Stimulated activated CD4-positive, alpha-beta T cell treated with anti-CD3 and anti-CD28 coated beads, TNF-alpha, amount 100 ng/mL, for 4 hours (primary cell): ENCODE results near the gene CCDC39.
"Not testable (repeated sequence)": the region's sequence is repeated elsewhere in the genome, so short reads cannot be mapped to it uniquely, and the experiment has no call there.

Experiments
- DNase-seq, 3 experiments: peaks; one replicate each; pipeline ENCODE4 v3.0.0-alpha.2; 2020; ENCODE audit warnings: low read depth in 3 of 3

Gene CCDC39

GRCh38 chr3:180624714-180625113 lies 54.6 kb downstream of the CCDC39 start:
- no peak for DNase-seq

- DNase-seq, result no peak
These were observed 59.6 kb downstream of the CCDC39 start for GRCh38 chr3:180619723-180620122.

DNA sequence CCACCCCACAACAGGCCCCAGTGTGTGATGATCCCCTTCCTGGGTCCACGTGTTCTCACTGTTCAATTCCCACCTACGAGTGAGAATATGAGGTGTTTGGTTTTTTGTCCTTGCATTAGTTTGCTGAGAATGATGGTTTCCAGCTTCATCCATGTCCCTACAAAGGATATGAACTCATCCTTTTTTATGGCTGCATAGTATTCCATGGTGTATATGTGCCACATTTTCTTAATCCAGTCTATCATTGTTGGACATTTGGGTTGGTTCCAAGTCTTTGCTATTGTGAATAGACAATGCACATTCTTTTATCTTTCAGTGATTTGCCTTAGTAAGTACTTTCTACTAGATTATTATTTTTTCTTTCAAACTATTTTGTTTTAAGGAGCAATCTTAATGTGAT lies 60.7 kb downstream of the CCDC39 start:
- DNase-seq, result not testable (repeated sequence)

DNA sequence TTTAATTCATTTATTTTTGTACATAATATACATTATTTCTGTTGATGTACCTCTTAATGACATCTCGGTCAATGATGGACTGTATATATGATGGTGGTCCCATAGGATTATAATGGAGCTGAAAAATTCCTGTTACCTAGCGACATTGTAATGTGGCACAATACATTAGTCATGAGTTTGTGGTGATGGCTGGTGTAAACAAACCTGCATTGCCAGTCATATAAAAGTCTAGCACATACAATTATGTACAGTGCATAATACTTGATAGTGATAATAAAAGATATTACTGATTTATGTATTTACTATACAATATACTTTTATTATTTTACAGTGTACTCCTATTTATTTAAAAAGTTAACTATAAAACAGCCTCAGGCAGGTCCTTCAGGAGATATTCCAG lies 62.2 kb downstream of the CCDC39 start:
- no peak for DNase-seq

DNA sequence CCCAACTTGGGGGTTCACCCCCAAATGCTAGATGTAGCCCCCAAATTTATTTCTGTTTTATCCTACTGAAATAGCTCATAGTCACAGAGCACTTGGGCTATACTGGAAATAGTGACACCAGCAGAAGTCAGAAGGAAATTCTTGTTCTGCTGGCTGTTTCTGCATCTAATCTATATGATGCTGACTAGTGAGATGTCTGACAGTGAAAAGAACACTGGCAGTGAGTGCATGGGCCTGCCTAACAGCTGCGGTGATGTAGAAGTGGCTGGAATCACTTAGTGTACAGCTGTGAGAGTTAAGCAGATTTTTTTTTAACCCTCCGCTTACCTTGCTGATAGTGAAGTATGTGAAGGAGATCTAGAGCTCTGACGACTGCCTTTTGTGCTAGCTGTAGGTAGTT lies 63.3 kb downstream of the CCDC39 start:
- no peak for DNase-seq

GRCh38 chr3:180612364-180612763 lies 66.9 kb downstream of the CCDC39 start:
- DNase-seq, result no peak

GRCh38 chr3:180611006-180611405 lies 68.3 kb downstream of the CCDC39 start:
- DNase-seq, result no peak

- DNase-seq, result peak; percentile 76 to 90 (median 87)
These were observed 77.3 kb downstream of the CCDC39 start, which contains the start of gene TTC14 for GRCh38 chr3:180601688-180602666. TTC14 (plus strand) TSS chr3:180602163; CDS start chr3:180602262, 99 bp downstream.

DNA sequence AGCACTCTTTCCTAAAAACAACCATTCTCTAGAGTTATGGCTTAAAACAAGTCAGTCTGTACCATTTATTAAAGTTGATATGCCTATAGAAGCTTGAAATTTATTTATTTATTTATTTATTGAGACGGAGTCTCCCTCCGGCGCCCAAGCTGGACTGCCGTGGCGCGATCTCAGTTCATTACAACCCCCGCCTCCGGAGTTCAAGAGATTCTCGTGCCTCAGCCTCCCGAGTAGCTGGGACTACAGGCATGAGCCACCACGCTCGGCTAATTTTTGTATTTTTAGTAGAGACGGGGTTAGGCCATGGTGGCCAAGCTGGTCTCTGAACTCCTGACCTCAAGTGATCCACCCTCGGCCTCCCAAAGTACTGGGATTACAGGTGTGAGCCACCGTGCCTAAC lies 78.8 kb downstream of the CCDC39 start:
- no peak for DNase-seq

- DNase-seq, result no peak
These were observed 83.7 kb downstream of the CCDC39 start for GRCh38 chr3:180595559-180595935.

DNA sequence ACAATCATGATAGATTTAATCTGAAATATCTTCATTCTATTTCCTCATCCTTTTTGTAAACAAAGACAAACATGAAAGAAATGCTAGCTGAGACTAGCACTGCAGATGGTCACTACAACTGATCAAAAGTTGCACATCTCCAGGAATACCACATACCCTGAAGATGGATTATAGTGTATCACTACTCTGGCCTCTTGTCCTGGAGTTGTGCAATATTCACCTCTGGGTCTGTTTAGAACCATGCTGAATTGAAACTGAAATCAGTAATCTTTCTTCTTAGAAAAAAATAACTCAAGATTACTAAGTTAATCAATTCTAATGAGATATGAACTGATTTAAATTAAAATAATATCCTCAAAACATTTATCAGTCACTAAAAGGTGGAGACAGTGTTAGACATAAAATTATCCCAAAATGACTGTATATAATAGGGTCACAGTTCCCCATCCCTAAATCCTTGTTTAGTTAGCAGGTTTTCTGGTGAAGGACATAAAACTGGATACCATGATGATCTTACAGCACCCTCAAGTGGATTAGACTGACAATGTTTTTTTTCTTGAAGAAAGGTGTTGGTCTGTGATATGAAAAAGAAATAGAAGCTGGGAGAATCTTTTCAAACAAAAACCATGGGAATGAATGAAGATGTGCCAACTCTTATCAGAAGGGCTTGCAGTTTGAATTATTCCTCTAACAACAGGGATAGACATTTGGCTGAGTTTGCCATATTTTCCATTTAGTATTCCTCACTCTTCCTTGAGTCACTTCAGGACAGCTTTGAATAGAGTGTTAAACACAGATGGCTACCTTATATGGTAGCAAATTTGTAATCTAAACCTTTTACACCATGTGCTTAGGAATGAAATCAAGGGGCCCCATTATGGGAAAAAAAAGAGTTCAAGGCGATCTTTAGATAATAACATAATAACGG lies 84.4 kb downstream of the CCDC39 start:
- no peak for DNase-seq

DNA sequence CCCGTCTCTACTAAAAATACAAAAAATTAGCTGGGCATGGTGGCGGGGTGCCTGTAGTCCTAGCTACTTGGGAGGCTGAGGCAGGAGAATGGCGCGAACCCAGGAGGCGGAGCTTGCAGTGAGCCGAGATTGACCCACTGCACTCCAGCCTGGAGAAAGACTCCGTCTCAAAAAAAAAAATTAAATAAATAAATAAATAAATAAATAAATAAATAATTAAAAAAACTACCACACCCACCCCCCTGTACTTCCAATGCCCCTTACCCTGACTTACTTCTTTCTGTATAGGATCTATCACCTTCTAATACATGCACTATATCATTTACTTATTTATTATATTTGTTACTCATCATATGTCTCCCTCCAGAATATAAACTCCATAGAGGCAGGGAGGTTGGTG lies 85.7 kb downstream of the CCDC39 start:
- not testable (repeated sequence) for DNase-seq

- no peak for DNase-seq
These were observed 88.9 kb downstream of the CCDC39 start for GRCh38 chr3:180590396-180590795.

DNA sequence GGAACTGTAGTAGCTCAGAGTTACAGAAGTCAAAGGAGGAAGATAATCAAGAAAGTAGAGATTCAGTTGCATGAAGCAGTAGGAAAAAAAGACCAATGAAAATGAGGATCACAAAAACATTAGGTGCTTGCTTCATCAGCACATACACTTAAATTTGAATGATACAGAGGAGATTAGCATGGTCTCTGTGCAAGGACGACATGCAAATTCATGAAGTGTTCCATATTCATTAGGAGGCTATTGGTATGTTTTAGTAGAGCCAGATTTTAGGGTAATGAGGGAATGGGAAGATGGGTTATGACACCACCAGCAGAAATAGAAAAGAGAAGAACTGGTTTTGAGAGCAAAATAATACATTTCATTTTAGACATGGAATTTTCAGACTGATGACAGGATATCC lies 98.4 kb downstream of the CCDC39 start:
- DNase-seq, result no peak

DNA sequence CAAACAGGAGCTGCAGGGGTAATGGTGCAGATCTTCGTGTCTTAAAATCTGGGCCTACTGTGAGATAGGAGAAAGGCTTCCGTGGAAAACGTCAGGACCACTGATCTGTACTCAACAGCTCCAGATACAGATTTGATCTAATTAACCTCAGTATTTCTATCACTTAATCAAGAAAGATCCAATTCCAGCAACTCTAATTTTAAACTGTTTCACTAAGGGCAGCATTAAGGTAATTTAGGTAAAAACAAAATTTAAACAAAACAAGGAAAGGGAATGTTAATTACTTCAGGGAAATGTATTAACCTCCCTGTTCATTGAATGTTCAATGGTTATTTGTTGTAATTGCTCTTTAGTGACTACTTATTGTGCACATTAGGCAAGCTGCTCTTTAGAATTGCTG lies 103.7 kb downstream of the CCDC39 start:
- no peak for DNase-seq

DNA sequence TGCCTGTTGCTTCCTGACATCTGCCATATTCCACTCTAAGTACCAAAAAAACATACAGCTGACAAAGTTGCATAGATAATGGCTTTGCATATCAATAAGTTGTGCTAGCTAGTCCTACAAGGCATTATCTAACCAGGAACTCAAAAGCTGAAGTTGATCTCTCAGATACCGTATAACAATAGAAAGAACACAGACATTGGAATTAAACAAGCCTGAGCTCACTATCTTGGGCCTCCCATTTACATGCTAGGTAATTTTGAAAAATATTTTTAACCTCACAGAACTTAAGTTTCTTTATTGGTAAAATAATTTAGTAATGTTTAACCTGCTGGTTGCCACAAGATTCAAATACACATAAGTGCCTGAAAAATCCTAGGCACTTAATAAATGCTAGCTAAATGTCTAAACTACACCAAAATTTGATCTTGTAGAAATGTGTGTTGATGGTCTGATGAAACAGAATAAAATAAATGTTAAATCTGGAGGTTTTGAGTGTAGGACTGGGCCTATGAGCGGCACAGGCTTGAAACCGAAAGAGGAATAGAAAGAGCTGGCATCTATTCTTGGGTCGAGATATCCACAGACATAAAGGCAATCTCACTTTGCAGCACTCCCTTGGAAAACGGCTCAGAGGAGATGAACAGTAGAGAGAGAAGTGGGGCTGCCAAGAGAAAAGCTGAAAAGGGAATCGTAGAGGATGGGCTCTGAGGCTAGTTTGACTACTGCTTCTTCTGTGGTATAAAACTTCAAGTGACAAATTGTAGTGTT lies 107.3 kb downstream of the CCDC39 start:
- DNase-seq, result no peak

- DNase-seq, result no peak
These were observed 109.1 kb downstream of the CCDC39 start for GRCh38 chr3:180570238-180570637.

GRCh38 chr3:180564676-180565075 lies 114.6 kb downstream of the CCDC39 start:
- DNase-seq, result no peak
